HCT116 (cell line): Measurements from ENCODE around the gene ISYNA1. TPM values are rescaled to one million over a fixed set of nuclear protein-coding genes. Genes with fewer than 3 reads are reported as not detected.
"Not testable (repeated sequence)": the region's sequence is repeated elsewhere in the genome, so short reads cannot be mapped to it uniquely, and the experiment has no call there.

Experiments used
- ATAC-seq: fragments of 200-7000 bp; cut with Tn5 transposase; 2 replicates; pipeline ENCODE4 v1.9.1; 2020; ENCODE audit warnings: mild to moderate bottlenecking, moderate library complexity
- BruUV-seq: library from RNA; stranded (reverse); fragments of 400-500 nt; replicated peaks from 2 replicates; lab custom pipeline; 2021; lab: Mats Ljungman, UMichigan
- CTCF ChIA-PET: fragments of 300-600 bp; sonication (Branson Sonifier 250); formaldehyde crosslinking; loops from one replicate; lab custom pipeline; 2021; ENCODE audit warnings: antibody characterized with exemption; lab: Charles Lee
- POLR2A ChIA-PET: fragments of 300-600, 350-600 bp; sonication (Branson Sonifier 250); formaldehyde crosslinking; loops from one replicate; lab custom pipeline; 2021; ENCODE audit warnings: antibody characterized with exemption; lab: Charles Lee
- RAD21 ChIA-PET, 2 experiments: fragments of 300-600 bp; sonication (Branson Sonifier 250); formaldehyde crosslinking; loops; one replicate each; lab custom pipeline; 2023; ENCODE audit warnings: low total read pairs in 2 of 2; ENCODE audit not compliant: uncharacterized antibody in 2 of 2, unreplicated experiment in 2 of 2, low non-redundant PET in 1 of 2; lab: Charles Lee
- DNase-seq: peaks from one replicate; pipeline ENCODE4 v3.0.0-alpha.2; 2010; ENCODE audit warnings: low read depth, low spot score
- H2AFZ ChIP-seq: fragments of 200-600 bp; shearing (Covaris generic), sonication (generic); 2 replicates; pipeline ENCODE4 v1.6.1; 2017; ENCODE audit warnings: low read depth, mixed run types, mixed read lengths, antibody characterized with exemption, low read length; ENCODE audit not compliant: poor library complexity, severe bottlenecking
- H3K27ac ChIP-seq: 2 replicates; pipeline ENCODE4 v1.5.1; 2012; ENCODE audit warnings: low read depth, low read length
- H3K27me3 ChIP-seq: fragments of 200-600 bp; sonication (generic); 2 replicates; pipeline ENCODE4 v1.6.1; 2016; ENCODE audit warnings: mixed run types, low read length, mixed read lengths; ENCODE audit not compliant: insufficient read depth
- H3K36me3 ChIP-seq, 2 experiments: fragments of 200-500 bp in 1 of 2; fragments of 200-600 bp in 1 of 2; sonication (Bioruptor generic) in 1 of 2; sonication (generic) in 1 of 2; 2 replicates each; pipeline versions ENCODE4 v1.5.1 to v1.6.1; 2014 to 2016; ENCODE audit warnings: low read length in 2 of 2, inconsistent platforms in 1 of 2, mixed read lengths in 1 of 2, mixed run types in 1 of 2; ENCODE audit not compliant: insufficient read depth in 2 of 2, control insufficient read depth in 1 of 2
- H3K4me1 ChIP-seq, 2 experiments: fragments of 200-600 bp in 1 of 2; sonication (generic) in 1 of 2; 2 replicates each; pipeline versions ENCODE4 v1.5.1 to v1.6.1; 2012 to 2017; ENCODE audit warnings: low read length in 2 of 2, inconsistent platforms in 1 of 2, mild to moderate bottlenecking in 1 of 2, mixed read lengths in 1 of 2, mixed run types in 1 of 2, moderate library complexity in 1 of 2; ENCODE audit not compliant: insufficient read depth in 2 of 2, control insufficient read depth in 1 of 2
- H3K4me2 ChIP-seq: fragments of 200-600 bp; sonication (generic); 2 replicates; pipeline ENCODE4 v1.6.1; 2017; ENCODE audit warnings: mixed run types, low read length, mixed read lengths
- H3K4me3 ChIP-seq, 2 experiments: fragments of 200-600 bp in 1 of 2; sonication (generic) in 1 of 2; replicated peaks in 1 of 2; 2 replicates each; pipeline ENCODE4 v1.5.1; 2011 to 2016; ENCODE audit warnings: low read length in 2 of 2, control low read depth in 1 of 2, low read depth in 1 of 2, mild to moderate bottlenecking in 1 of 2, mixed read lengths in 1 of 2, mixed run types in 1 of 2
- H3K79me2 ChIP-seq: fragments of 200-600 bp; sonication (generic); 2 replicates; pipeline ENCODE4 v1.6.1; 2017; ENCODE audit warnings: mild to moderate bottlenecking, mixed run types, low read length, moderate library complexity, mixed read lengths; ENCODE audit not compliant: insufficient read depth
- H3K9ac ChIP-seq: fragments of 200-600 bp; sonication (generic); 2 replicates; pipeline ENCODE4 v1.6.1; 2016; ENCODE audit warnings: low read length, mixed read lengths
- H3K9me2 ChIP-seq: fragments of 200-600 bp; sonication (generic), shearing (Covaris generic); 2 replicates; pipeline ENCODE4 v1.6.1; 2017; ENCODE audit warnings: mixed run types, mild to moderate bottlenecking, moderate library complexity; ENCODE audit not compliant: insufficient read depth
- H3K9me3 ChIP-seq, 2 experiments: fragments of 200-500 bp in 1 of 2; fragments of 200-600 bp in 1 of 2; sonication (Bioruptor generic) in 1 of 2; sonication (generic) in 1 of 2; 2 replicates each; pipeline ENCODE4 v1.6.1; 2014 to 2017; ENCODE audit warnings: low read length in 2 of 2, mixed read lengths in 2 of 2, inconsistent platforms in 1 of 2, low read depth in 1 of 2, mild to moderate bottlenecking in 1 of 2, mixed run types in 1 of 2, moderate library complexity in 1 of 2; ENCODE audit not compliant: control insufficient read depth in 1 of 2, insufficient read depth in 1 of 2
- H4K20me1 ChIP-seq: fragments of 200-600 bp; sonication (generic), shearing (Covaris generic); 2 replicates; pipeline ENCODE4 v1.6.1; 2017; ENCODE audit warnings: mixed run types, mild to moderate bottlenecking, moderate library complexity; ENCODE audit not compliant: insufficient read depth
- intact Hi-C: fragments of 100-400 bp; cut with micrococcal nuclease; formaldehyde crosslinking; loops from 2 replicates; pipeline ENCODE4 v1.10.0; 2022
- total RNA-seq: library from RNA; stranded (reverse); gene quantifications from one replicate; pipeline ENCODE4 v1.2.1, GENCODE V29; 2021; ENCODE audit not compliant: unreplicated experiment

Gene ISYNA1
- total RNA-seq, 1 experiment from 2014 or later, result 365 TPM

DNA sequence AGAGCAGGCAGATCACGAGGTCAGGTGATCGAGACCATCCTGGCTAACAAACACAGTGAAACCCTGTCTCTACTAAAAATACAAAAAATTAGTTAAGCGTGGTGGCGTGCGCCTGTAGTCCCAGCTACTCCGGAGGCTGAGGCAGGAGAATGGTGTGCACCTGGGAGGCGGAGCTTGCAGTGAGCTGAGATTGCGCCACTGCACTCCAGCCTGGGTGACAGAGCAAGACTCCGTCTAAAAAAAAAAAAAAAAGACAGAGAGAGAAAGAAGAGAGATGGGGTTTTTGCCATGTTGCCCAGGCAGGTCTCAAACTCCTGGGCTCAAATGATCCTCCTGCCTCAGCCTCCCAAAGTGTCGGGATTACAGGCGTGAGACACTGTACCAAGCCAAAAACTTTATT, 32.2 kb downstream of the ISYNA1 start:
- H3K79me2 ChIP-seq, BruUV-seq, intact Hi-C loops, H3K27ac ChIP-seq, H3K9me3 ChIP-seq, H3K4me2 ChIP-seq, CTCF ChIA-PET, H3K27me3 ChIP-seq, RAD21 ChIA-PET, H3K4me3 ChIP-seq, H4K20me1 ChIP-seq, ATAC-seq, H2AFZ ChIP-seq, H3K9me2 ChIP-seq, DNase-seq, H3K9ac ChIP-seq, H3K36me3 ChIP-seq: not testable (repeated sequence)
- POLR2A ChIA-PET, result interaction anchor here (0.7 kb wide), 1 partner anchor 83 kb away, joined by 3 read pairs; the partner anchor contains the start of gene LSM4
- peaks cover 14 to 33% of the 10 kb centered on the region in 2 experiments for H3K4me1 ChIP-seq

DNA sequence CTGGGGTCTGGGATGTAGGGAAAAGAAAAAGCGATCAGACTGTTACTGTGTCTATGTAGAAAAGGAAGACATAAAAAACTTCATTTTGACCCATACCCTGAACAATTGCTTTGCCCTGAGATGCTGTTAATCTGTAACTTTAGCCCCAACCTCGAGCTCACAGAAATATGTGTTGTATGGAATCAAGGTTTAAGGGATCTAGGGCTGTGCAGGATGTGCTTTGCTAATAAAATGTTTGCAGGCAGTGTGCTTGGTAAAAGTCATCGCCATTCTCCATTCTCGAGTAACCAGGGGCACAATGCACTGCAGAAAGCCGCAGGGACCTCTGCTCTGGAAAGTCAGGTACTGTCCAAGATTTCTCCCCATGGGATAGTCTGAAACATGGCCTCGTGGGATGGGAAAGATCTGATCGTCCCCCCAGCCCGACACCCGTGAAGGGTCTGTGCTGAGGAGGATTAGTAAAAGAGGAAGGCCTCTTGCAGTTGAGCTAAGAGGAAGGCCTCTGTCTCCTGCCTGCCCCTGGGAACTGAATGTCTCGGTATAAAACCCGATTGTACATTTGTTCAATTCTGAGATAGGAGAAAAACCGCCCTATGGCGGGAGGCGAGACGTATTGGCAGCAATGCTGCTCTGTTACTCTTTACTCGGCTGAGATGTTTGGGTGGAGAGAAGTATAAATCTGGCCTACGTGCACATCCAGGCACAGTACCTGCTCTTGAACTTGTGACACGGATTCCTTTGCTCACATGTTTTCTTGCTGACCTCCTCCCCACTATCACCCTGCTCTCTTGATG, 35.3 kb downstream of the ISYNA1 start:
- H3K4me2 ChIP-seq, H3K9me2 ChIP-seq, H3K27me3 ChIP-seq, H3K36me3 ChIP-seq, H3K9ac ChIP-seq, ATAC-seq, H2AFZ ChIP-seq, DNase-seq, H4K20me1 ChIP-seq, BruUV-seq, intact Hi-C loops, H3K27ac ChIP-seq, H3K9me3 ChIP-seq, RAD21 ChIA-PET, H3K4me3 ChIP-seq, H3K79me2 ChIP-seq: not testable (repeated sequence)
- peaks cover 9 to 17% of the 10 kb centered on the region in 2 experiments for H3K4me1 ChIP-seq
- POLR2A ChIA-PET, result interaction anchor here (0.6 to 2.2 kb wide), 3 partner anchors 17 to 123 kb away, joined by 3 to 11 read pairs (median 4); partner anchors contain the start of gene GDF15
- CTCF ChIA-PET, result interaction anchor here (0.6 kb wide), 1 partner anchor 15 kb away, joined by 3 read pairs; no protein-coding TSS in a partner anchor
